ENCODE measurements around the gene SNAP47.

DNA sequence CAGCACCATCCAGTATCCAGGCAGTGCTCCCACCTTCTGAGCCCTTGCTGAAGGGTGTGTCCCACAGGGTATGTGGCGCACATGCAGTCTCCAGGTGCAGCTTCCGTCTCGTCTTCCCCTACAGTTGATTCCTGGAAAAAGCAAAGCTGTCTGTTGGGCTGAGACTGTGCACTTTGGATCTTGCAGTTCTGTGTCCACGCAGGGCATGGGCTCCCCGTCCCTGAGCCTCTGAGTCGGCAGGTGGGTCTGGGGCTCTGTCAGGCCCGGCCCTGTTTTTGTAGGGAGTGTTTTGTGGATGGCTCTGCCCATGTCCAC, 32.8 kb downstream of the SNAP47 start:
- no peak for TF ChIP-seq SMC3 (IDR thresholded peaks at IDR 0.05; ENCODE audit: low read depth, low read length)
- TF ChIP-seq, protein P1, sequence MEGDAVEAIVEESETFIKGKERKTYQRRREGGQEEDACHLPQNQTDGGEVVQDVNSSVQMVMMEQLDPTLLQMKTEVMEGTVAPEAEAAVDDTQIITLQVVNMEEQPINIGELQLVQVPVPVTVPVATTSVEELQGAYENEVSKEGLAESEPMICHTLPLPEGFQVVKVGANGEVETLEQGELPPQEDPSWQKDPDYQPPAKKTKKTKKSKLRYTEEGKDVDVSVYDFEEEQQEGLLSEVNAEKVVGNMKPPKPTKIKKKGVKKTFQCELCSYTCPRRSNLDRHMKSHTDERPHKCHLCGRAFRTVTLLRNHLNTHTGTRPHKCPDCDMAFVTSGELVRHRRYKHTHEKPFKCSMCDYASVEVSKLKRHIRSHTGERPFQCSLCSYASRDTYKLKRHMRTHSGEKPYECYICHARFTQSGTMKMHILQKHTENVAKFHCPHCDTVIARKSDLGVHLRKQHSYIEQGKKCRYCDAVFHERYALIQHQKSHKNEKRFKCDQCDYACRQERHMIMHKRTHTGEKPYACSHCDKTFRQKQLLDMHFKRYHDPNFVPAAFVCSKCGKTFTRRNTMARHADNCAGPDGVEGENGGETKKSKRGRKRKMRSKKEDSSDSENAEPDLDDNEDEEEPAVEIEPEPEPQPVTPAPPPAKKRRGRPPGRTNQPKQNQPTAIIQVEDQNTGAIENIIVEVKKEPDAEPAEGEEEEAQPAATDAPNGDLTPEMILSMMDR (IDR thresholded peaks at IDR 0.05), result no peak
